Neural progenitor cell (in vitro differentiated cells): ENCODE results near the gene RGS7. TPM values are rescaled to one million over a fixed set of nuclear protein-coding genes. Genes with fewer than 3 reads are reported as not detected.

Source experiments
- DNase-seq: peaks from one replicate; pipeline ENCODE4 v3.0.0-alpha.2; 2016; ENCODE audit warnings: low spot score
- H2AFZ ChIP-seq: fragments of 200-600 bp; sonication (generic); replicated peaks from 2 replicates; pipeline ENCODE4 v1.6.1; 2016; ENCODE audit warnings: antibody characterized with exemption
- H3F3A ChIP-seq: fragments of 200-600 bp; sonication (generic); 2 replicates; pipeline ENCODE4 v1.6.1; 2016; ENCODE audit warnings: antibody characterized with exemption, low read depth
- H3K27ac ChIP-seq: fragments of 200-600 bp; sonication (generic); 2 replicates; pipeline ENCODE4 v1.5.1; 2016; ENCODE audit warnings: mild to moderate bottlenecking
- H3K27me3 ChIP-seq: fragments of 200-600 bp; sonication (generic); 2 replicates; pipeline ENCODE4 v1.6.1; 2016; ENCODE audit warnings: mild to moderate bottlenecking, moderate library complexity
- H3K36me3 ChIP-seq: fragments of 200-600 bp; sonication (generic); 2 replicates; pipeline ENCODE4 v1.5.1; 2016
- H3K4me1 ChIP-seq: fragments of 200-600 bp; sonication (generic); 2 replicates; pipeline ENCODE4 v1.6.1; 2016; ENCODE audit warnings: mixed run types
- H3K4me2 ChIP-seq: fragments of 200-600 bp; sonication (generic); 2 replicates; pipeline ENCODE4 v1.6.1; 2016
- H3K4me3 ChIP-seq: fragments of 200-600 bp; sonication (generic); 2 replicates; pipeline ENCODE4 v1.5.1; 2016
- H3K79me2 ChIP-seq: fragments of 200-600 bp; sonication (generic); 2 replicates; pipeline ENCODE4 v1.6.1; 2016; ENCODE audit warnings: low read depth
- H3K9ac ChIP-seq: fragments of 200-600 bp; sonication (generic); 2 replicates; pipeline ENCODE4 v1.6.1; 2016
- H3K9me3 ChIP-seq: fragments of 200-600 bp; sonication (generic); 2 replicates; pipeline ENCODE4 v1.5.1; 2016; ENCODE audit warnings: low read depth
- H4K20me1 ChIP-seq: fragments of 200-600 bp; sonication (generic); 2 replicates; pipeline ENCODE4 v1.6.1; 2016; ENCODE audit warnings: low read depth
- H3K27ac Mint-ChIP-seq: 3 replicates; pipeline ENCODE4 v1.8.0; 2021; ENCODE audit warnings: mixed read lengths
- H3K27me3 Mint-ChIP-seq: 2 replicates; pipeline ENCODE4 v1.8.0; 2022; ENCODE audit warnings: low read depth, mild to moderate bottlenecking, inconsistent platforms, moderate library complexity, mixed read lengths; ENCODE audit not compliant: insufficient read depth
- H3K36me3 Mint-ChIP-seq: 3 replicates; pipeline ENCODE4 v1.8.0; 2021; ENCODE audit warnings: mixed read lengths
- H3K4me1 Mint-ChIP-seq: 3 replicates; pipeline ENCODE4 v1.8.0; 2021; ENCODE audit warnings: mixed read lengths
- H3K4me3 Mint-ChIP-seq: 3 replicates; pipeline ENCODE4 v1.8.0; 2021; ENCODE audit warnings: mild to moderate bottlenecking, moderate library complexity, mixed read lengths
- H3K9me3 Mint-ChIP-seq: 3 replicates; pipeline ENCODE4 v1.8.0; 2020; ENCODE audit warnings: mixed read lengths
- EZH2 ChIP-seq: fragments of 200-600 bp; sonication (generic); IDR thresholded peaks from 2 replicates; pipeline ENCODE4 v1.6.1; 2017; ENCODE audit warnings: antibody characterized with exemption, mild to moderate bottlenecking, moderate library complexity
- EZH2phosphoT487 ChIP-seq: fragments of 200-600 bp; sonication (generic); IDR thresholded peaks from 2 replicates; pipeline ENCODE4 v1.6.1; 2017; ENCODE audit warnings: antibody characterized with exemption
- total RNA-seq: library from RNA; depleted of rRNA; stranded (reverse); fragments of >200 nt; gene quantifications from 2 replicates; pipeline ENCODE4 v1.2.3, GENCODE V29; 2015; ENCODE audit warnings: low replicate concordance
- TF ChIP-seq, protein P1 (sequence below): fragments of 200-600 bp; sonication (generic); IDR thresholded peaks from 2 replicates; pipeline ENCODE4 v1.5.1; 2017; ENCODE audit warnings: antibody characterized with exemption, mild to moderate bottlenecking

Gene RGS7
- total RNA-seq, 1 donor from 2014 or later, result not detected

DNA sequence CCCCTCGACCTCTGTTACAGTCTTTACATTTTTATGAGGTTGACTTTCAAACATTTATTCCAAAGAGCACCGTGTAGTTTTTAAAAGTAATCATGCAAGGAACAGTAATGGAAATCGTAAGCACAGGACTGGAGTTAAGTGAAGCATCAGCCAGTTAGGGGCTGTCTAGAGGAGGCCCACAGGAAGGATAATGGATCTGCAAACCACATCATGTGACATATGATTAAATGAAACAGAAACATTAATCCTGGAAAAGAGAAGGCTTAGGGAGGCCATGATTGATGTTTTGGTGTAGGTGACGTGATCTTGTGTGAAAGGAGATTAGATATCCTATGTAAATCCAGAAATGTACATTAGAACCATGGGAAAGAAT is 25.0 kb downstream of the RGS7 start:
- Mint-ChIP-seq H3K36me3 (no peaks in the 10 kb centered on the region), H3K4me3 (no peak overlapping the region), H3K27me3 (no peaks in the 10 kb centered on the region), H3K4me1 (peaks cover 7% of the 10 kb centered on the region), H3K9me3 (no peaks in the 10 kb centered on the region), H3K27ac (no peak overlapping the region)
- Histone ChIP-seq H3K27me3 (no peaks in the 10 kb centered on the region), H3K36me3 (no peaks in the 10 kb centered on the region), H3K79me2 (no peaks in the 10 kb centered on the region), H3K4me3 (no peak overlapping the region), H3K9ac (no peak overlapping the region), H3K27ac (no peak overlapping the region), H3K4me1 (no peaks in the 10 kb centered on the region), H3K9me3 (no peaks in the 10 kb centered on the region), H3F3A (no peaks in the 10 kb centered on the region), H2AFZ (no peak overlapping the region), H3K4me2 (no peak overlapping the region), H4K20me1 (no peaks in the 10 kb centered on the region)
- DNase-seq, result no peak
- TF ChIP-seq, protein P1, sequence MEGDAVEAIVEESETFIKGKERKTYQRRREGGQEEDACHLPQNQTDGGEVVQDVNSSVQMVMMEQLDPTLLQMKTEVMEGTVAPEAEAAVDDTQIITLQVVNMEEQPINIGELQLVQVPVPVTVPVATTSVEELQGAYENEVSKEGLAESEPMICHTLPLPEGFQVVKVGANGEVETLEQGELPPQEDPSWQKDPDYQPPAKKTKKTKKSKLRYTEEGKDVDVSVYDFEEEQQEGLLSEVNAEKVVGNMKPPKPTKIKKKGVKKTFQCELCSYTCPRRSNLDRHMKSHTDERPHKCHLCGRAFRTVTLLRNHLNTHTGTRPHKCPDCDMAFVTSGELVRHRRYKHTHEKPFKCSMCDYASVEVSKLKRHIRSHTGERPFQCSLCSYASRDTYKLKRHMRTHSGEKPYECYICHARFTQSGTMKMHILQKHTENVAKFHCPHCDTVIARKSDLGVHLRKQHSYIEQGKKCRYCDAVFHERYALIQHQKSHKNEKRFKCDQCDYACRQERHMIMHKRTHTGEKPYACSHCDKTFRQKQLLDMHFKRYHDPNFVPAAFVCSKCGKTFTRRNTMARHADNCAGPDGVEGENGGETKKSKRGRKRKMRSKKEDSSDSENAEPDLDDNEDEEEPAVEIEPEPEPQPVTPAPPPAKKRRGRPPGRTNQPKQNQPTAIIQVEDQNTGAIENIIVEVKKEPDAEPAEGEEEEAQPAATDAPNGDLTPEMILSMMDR, result no peak
- TF ChIP-seq EZH2, result no peak
- TF ChIP-seq EZH2phosphoT487, result no peak

DNA sequence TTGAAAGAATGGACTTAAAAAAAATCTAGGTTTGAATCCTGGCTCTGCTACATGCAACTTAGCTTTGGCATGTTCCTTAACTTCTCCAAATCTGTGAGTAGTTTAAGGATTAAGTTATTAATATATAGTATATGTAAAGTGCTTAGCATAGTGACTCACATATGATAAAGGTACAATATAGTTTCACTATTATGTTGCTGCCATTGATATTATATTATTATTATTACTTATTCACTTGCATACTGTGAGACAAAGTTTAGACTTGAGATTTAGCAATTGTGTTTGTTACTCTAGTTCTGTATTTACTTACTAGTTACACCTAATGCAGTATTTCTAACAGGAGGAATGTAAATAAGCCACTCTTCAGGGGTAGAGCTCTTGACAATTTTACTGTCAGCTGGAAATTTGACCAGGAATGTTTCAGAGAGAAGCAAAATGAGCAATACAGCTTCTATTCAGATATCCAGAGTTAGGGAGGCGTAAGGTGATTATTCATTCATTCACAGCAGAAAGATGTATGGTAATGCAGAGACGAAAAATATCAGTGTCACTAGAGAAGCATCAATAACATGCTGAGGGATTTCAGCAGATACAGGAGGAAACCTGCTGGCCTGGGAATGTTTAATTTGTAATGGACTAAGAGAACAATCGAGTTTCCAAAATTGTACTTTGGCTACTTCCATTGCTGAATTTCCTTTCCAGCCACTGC is 25.5 kb downstream of the RGS7 start:
- Histone ChIP-seq H2AFZ (no peak overlapping the region), H3K9ac (no peak overlapping the region), H3K4me3 (no peak overlapping the region), H4K20me1 (peaks cover 2% of the 10 kb centered on the region), H3K9me3 (no peaks in the 10 kb centered on the region), H3K79me2 (no peaks in the 10 kb centered on the region), H3K4me1 (no peaks in the 10 kb centered on the region), H3K36me3 (no peaks in the 10 kb centered on the region), H3K27me3 (no peaks in the 10 kb centered on the region), H3K4me2 (no peak overlapping the region), H3K27ac (no peak overlapping the region), H3F3A (no peaks in the 10 kb centered on the region)
- no peak overlapping the region for H3K27ac Mint-ChIP-seq
- no peaks in the 10 kb centered on the region for H3K27me3 Mint-ChIP-seq
- no peaks in the 10 kb centered on the region for H3K36me3 Mint-ChIP-seq
- no peak for DNase-seq
- no peak for TF ChIP-seq EZH2phosphoT487
- TF ChIP-seq, protein P1, result no peak
- TF ChIP-seq EZH2, result no peak
- no peaks in the 10 kb centered on the region for H3K9me3 Mint-ChIP-seq
- no peak overlapping the region for H3K4me3 Mint-ChIP-seq
- peaks cover 7% of the 10 kb centered on the region for H3K4me1 Mint-ChIP-seq

DNA sequence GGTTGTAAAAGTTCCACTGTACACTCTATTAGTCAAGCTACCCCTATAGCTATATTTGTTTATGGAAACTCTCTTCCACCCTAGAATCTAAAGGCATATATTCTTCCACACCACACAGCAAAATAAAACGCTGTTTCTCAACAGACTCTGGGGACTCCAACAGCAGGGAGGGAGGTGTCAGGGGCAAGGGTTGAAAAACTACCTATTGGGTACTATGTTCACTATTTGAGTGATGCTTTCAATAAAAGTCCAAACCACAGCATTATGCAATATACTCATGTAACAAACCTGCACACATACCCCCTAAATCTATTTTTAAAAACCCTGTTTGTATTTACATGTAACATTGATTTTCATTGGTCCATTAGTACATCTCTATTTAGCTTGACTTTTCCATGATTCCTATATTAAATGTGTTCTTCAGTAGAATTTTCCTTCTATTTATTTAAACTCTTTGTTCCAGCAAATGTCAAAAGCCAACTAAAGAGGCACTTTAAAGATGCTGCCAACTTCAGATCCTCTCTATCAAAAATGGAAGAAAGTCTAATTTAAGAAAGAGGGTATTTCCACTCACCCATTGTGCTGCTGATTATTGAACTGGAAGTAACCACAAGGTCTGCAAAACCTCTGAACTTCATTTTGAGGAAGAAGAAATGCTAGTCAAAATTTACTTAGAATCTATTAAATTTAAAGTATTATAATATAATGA is 26.2 kb downstream of the RGS7 start:
- Histone ChIP-seq H3K4me2 (no peak overlapping the region), H3F3A (no peaks in the 10 kb centered on the region), H3K36me3 (no peaks in the 10 kb centered on the region), H2AFZ (no peak overlapping the region), H3K9me3 (no peaks in the 10 kb centered on the region), H3K9ac (no peak overlapping the region), H3K4me3 (no peak overlapping the region), H4K20me1 (peaks cover 4% of the 10 kb centered on the region), H3K27ac (no peak overlapping the region), H3K79me2 (no peaks in the 10 kb centered on the region), H3K27me3 (no peaks in the 10 kb centered on the region), H3K4me1 (no peaks in the 10 kb centered on the region)
- Mint-ChIP-seq H3K27ac (no peak overlapping the region), H3K9me3 (no peaks in the 10 kb centered on the region), H3K27me3 (no peaks in the 10 kb centered on the region), H3K36me3 (no peaks in the 10 kb centered on the region), H3K4me3 (no peak overlapping the region), H3K4me1 (peaks cover 7% of the 10 kb centered on the region)
- DNase-seq, result no peak
- TF ChIP-seq EZH2, result no peak
- no peak for TF ChIP-seq EZH2phosphoT487
- TF ChIP-seq, protein P1, result no peak
